Nephron progenitor cell (in vitro differentiated cells): Measurements from ENCODE around the gene ANKRD10.

ENCODE experiments used
- DNase-seq: peaks from one replicate; pipeline ENCODE4 v3.0.0; 2021
- H3K27ac Mint-ChIP-seq: 2 replicates; pipeline ENCODE4 v1.8.0; 2021; ENCODE audit warnings: mild to moderate bottlenecking, moderate library complexity, mixed read lengths
- H3K27me3 Mint-ChIP-seq: 2 replicates; pipeline ENCODE4 v1.8.0; 2021; ENCODE audit warnings: mild to moderate bottlenecking, low read depth, mixed read lengths; ENCODE audit not compliant: poor library complexity
- H3K36me3 Mint-ChIP-seq: 2 replicates; pipeline ENCODE4 v1.8.0; 2021; ENCODE audit warnings: low read depth, mixed read lengths
- H3K4me1 Mint-ChIP-seq: 2 replicates; pipeline ENCODE4 v1.8.0; 2021; ENCODE audit warnings: mixed read lengths
- H3K4me3 Mint-ChIP-seq: 2 replicates; pipeline ENCODE4 v1.8.0; 2021; ENCODE audit warnings: mild to moderate bottlenecking, moderate library complexity, mixed read lengths
- H3K9me3 Mint-ChIP-seq: 2 replicates; pipeline ENCODE4 v1.8.0; 2021; ENCODE audit warnings: mild to moderate bottlenecking, moderate library complexity, mixed read lengths
- CTCF ChIP-seq: fragments of 200-600 bp; sonication (generic); IDR thresholded peaks from 2 replicates; pipeline ENCODE4 v1.5.0; 2021; ENCODE audit warnings: antibody characterized with exemption

Gene ANKRD10

GRCh38 chr13:110944968-110945927, 30.4 kb upstream of the ANKRD10 start:
- TF ChIP-seq CTCF: no peak
- no peak overlapping the region for H3K4me3 Mint-ChIP-seq
- no peaks in the 10 kb centered on the region for H3K9me3 Mint-ChIP-seq
- DNase-seq: no peak
- H3K36me3 Mint-ChIP-seq: no peaks in the 10 kb centered on the region
- H3K4me1 Mint-ChIP-seq: peaks cover 11% of the 10 kb centered on the region
- H3K27me3 Mint-ChIP-seq: peaks cover 12% of the 10 kb centered on the region
- no peak overlapping the region for H3K27ac Mint-ChIP-seq

- peak; percentile 21 for DNase-seq
- peak; percentile 39 for TF ChIP-seq CTCF
- peaks cover 12% of the 10 kb centered on the region for H3K27me3 Mint-ChIP-seq
- no peaks in the 10 kb centered on the region for H3K9me3 Mint-ChIP-seq
- H3K27ac Mint-ChIP-seq: no peak overlapping the region
- H3K36me3 Mint-ChIP-seq: no peaks in the 10 kb centered on the region
- no peak overlapping the region for H3K4me3 Mint-ChIP-seq
- H3K4me1 Mint-ChIP-seq: peaks cover 11% of the 10 kb centered on the region
Observed at GRCh38 chr13:110944121-110944967, 29.5 kb upstream of the ANKRD10 start.

GRCh38 chr13:110942248-110942981, 27.5 kb upstream of the ANKRD10 start:
- Mint-ChIP-seq H3K27ac (no peak overlapping the region), H3K36me3 (no peaks in the 10 kb centered on the region), H3K9me3 (peaks cover 7% of the 10 kb centered on the region), H3K4me1 (no peaks in the 10 kb centered on the region), H3K27me3 (peaks cover 15% of the 10 kb centered on the region), H3K4me3 (no peak overlapping the region)
- DNase-seq: no peak
- TF ChIP-seq CTCF: no peak

- Mint-ChIP-seq H3K27me3 (peaks cover 28% of the 10 kb centered on the region), H3K36me3 (no peaks in the 10 kb centered on the region), H3K9me3 (peaks cover 42% of the 10 kb centered on the region), H3K27ac (no peak overlapping the region), H3K4me3 (no peak overlapping the region), H3K4me1 (no peaks in the 10 kb centered on the region)
- no peak for TF ChIP-seq CTCF
- DNase-seq: no peak
Observed at GRCh38 chr13:110938662-110939421, 24.0 kb upstream of the ANKRD10 start.
